Measurements from ENCODE around the gene DIO3. TPM values are rescaled to one million over a fixed set of nuclear protein-coding genes. Genes with fewer than 3 reads are reported as not detected.

The DIO3 gene
- not detected for polyA plus RNA-seq (2012; ENCODE audit: missing spikeins)

DNA sequence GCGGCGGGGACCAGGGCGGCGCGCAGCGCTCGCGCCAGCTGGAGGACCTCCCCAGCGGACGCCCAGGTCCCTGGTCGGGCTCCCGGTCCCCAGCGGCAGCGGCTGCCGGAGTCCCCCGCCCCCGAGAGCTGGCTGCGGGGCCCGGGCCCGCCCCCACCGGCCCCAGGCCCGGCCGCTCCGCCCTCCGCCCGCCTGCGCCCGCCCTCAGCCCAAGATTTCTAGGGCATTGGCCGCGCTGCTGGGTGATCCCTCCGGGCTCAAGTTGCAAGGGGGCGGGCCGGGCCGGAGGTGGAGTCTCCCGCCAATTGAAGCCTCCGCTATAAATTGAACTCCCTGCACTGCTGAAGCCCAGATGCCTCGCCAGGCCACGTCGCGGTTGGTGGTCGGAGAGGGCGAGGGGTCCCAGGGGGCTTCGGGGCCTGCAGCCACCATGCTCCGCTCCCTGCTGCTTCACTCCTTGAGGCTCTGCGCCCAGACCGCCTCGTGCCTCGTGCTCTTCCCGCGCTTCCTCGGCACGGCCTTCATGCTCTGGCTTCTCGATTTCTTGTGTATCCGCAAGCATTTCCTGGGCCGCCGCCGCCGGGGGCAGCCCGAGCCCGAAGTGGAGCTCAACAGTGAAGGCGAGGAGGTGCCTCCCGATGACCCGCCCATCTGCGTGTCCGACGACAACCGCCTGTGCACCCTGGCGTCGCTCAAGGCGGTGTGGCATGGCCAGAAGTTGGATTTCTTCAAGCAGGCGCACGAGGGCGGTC, at the start of gene DIO3:
Gene DIO3 (plus strand): TSS at position 351 of the 752 bp plus-strand sequence.
- DNase-seq (ENCODE audit: insufficient read length) (no peak), FAIRE-seq (no peak)
- TF ChIP-seq POLR2AphosphoS5 (IDR thresholded peaks at IDR 0.05; ENCODE audit: low read depth, low read length) = no peak
- TF ChIP-seq POLR2A (IDR thresholded peaks at IDR 0.05; ENCODE audit: low read depth, low read length) = no peak
- TF ChIP-seq TAF1 (IDR thresholded peaks at IDR 0.05; ENCODE audit: borderline replicate concordance, low read depth, low read length) = no peak

DNA sequence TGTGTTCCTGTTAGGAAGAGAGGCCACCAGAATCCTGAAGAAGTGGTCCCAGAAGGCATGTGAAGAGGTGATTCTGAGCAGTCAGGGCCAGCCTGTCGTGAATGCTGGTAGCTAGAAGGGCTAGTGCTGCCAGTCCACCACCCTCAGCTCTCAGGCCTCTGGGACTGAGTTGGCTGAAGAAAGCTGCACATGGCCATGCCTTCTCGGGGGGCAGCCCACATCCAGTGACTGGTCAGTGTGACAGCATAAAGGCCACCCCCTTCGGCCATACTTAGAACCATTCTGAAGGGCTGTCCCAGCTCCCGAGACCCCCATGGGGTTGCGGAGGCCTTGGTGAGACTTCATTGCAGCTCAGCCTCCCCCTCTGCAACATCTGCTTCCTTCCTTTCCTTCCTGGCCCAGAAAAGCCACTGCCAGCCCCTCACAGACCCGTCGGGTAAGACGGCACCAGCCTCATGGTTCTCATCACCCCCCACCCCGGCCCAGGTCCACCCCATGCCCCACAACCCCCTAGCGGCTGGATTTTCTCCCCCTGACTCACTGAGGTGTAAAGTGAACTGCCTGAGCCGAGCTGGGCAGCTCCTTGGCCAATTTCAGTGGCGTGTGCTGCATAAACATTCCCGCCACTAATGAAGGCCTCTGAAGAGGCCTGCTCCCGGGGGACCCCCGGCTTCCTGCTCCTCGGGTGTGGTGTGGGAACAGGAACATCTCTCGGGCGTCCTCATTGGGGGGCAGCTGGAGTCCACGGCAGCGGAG, 49.5 kb upstream of the DIO3 start:
- FAIRE-seq (no peak), DNase-seq (ENCODE audit: insufficient read length) (no peak)
- TF ChIP-seq POLR2A (IDR thresholded peaks at IDR 0.05; ENCODE audit: low read depth, low read length) (no peak), POLR2AphosphoS5 (IDR thresholded peaks at IDR 0.05; ENCODE audit: low read depth, low read length) (no peak), TAF1 (IDR thresholded peaks at IDR 0.05; ENCODE audit: borderline replicate concordance, low read depth, low read length) (no peak)

DNA sequence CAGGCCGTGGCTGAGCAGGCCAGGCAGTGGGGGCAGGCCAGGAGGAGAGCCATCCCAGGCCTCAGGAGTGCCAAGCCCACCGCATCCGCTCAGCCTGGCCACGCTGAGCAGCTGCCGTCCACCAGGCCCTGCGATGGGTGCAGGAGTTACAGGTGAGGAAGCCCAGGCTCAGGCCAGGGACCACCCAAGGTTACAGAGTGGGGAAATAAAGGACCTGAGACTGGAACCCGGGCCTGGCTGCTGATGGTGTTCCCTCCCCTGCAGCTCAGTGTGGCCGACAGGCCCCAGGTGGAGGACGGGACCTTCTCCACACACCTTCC, 49.0 kb upstream of the DIO3 start:
- DNase-seq (ENCODE audit: insufficient read length) (no peak), FAIRE-seq (no peak)
- TF ChIP-seq POLR2A (IDR thresholded peaks at IDR 0.05; ENCODE audit: low read depth, low read length) (no peak), TAF1 (IDR thresholded peaks at IDR 0.05; ENCODE audit: borderline replicate concordance, low read depth, low read length) (no peak)

DNA sequence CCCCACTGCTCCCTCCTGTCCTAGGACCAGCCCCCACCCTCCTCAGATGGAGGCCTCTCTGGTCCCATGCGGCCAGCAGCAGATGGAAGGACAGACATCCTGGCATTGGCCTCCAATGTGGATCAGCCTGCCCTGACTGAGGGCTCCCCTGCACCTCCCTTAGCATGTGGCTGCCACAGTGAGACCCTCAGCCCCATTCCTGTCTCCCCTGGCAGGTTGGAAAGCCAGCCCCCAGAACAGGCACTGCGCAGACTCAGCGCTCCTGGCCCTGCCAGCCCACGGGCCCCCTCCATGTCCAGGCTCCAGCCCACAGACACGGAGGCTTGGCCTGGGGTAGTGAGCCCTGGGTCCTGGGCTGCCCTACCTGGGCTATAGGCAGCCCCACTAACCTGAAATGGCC, 47.2 kb upstream of the DIO3 start:
- FAIRE-seq (no peak), DNase-seq (ENCODE audit: insufficient read length) (no peak)
- TF ChIP-seq POLR2A (IDR thresholded peaks at IDR 0.05; ENCODE audit: low read depth, low read length) = no peak
- no peak for TF ChIP-seq POLR2AphosphoS5 (IDR thresholded peaks at IDR 0.05; ENCODE audit: low read depth, low read length)
- no peak for TF ChIP-seq TAF1 (IDR thresholded peaks at IDR 0.05; ENCODE audit: borderline replicate concordance, low read depth, low read length)

DNA sequence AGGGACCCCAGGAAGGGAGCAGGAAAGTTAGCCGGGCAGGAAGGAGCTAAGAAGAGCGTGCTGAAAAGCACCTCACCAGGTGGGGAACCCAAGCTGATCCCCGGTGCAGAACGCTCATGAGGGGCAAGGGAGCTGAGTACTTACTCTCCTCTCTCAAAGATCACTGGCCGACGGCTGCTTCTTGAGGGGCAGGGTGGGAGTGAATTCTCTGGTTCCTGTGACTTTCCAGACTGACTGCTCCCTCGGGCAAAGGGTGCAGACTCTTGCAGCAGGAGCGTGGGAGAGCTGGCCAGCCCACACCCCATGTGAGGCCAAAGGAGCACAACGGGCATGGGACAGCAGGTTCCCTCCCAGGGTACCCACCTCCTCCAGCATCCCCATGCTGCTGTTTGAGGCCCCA, 44.9 kb upstream of the DIO3 start:
- no peak for FAIRE-seq

DNA sequence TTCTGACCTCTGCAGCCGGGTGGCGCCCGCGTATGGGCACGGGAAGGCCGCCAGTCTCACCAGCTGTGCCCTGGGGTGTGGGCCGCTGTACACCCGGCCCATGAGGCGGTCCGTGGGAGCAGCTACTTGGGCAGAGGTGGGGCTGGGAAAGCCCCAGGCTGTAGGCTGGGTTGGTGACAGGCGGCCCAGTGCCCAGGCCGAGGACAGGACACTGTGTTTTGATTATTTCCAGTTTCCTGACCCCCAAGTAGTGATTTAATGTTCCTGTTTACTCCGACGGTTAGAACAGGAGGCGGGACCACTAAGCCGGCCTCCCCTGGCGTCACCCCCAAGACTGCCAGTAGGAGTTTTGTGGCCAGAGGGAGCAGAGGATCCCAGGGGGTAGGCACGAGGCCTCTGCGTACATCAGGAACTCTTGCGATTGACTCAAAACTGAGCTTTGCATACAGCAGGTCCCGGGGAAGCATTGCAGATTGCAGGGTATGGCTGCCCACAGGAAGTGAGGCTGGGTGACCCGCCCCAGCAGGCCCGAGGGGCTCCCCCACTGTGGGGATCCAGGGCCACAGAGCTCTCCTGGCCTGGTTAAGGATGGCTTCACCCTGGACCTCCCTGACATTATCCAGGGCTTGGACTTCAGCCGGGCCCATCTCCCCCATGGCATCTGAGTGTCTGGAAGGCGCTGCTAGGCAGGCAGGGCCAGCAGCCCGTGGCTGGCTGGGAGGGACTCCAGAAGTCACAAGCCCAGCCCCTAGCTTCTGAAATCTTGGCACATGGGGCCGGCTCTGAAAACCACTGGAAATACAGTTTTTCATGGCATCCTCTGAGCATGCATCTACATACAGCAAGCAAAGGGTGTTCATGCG, 42.5 kb upstream of the DIO3 start:
- FAIRE-seq (no peak), DNase-seq (ENCODE audit: insufficient read length) (no peak)
- TF ChIP-seq POLR2AphosphoS5 (IDR thresholded peaks at IDR 0.05; ENCODE audit: low read depth, low read length) (no peak), POLR2A (IDR thresholded peaks at IDR 0.05; ENCODE audit: low read depth, low read length) (no peak), TAF1 (IDR thresholded peaks at IDR 0.05; ENCODE audit: borderline replicate concordance, low read depth, low read length) (no peak)

More for the DNA sequence above, 44.9 kb upstream of the DIO3 start:
- DNase-seq (ENCODE audit: insufficient read length) = no peak
- no peak for TF ChIP-seq POLR2A (IDR thresholded peaks at IDR 0.05; ENCODE audit: low read depth, low read length)
- TF ChIP-seq TAF1 (IDR thresholded peaks at IDR 0.05; ENCODE audit: borderline replicate concordance, low read depth, low read length) = no peak

DNA sequence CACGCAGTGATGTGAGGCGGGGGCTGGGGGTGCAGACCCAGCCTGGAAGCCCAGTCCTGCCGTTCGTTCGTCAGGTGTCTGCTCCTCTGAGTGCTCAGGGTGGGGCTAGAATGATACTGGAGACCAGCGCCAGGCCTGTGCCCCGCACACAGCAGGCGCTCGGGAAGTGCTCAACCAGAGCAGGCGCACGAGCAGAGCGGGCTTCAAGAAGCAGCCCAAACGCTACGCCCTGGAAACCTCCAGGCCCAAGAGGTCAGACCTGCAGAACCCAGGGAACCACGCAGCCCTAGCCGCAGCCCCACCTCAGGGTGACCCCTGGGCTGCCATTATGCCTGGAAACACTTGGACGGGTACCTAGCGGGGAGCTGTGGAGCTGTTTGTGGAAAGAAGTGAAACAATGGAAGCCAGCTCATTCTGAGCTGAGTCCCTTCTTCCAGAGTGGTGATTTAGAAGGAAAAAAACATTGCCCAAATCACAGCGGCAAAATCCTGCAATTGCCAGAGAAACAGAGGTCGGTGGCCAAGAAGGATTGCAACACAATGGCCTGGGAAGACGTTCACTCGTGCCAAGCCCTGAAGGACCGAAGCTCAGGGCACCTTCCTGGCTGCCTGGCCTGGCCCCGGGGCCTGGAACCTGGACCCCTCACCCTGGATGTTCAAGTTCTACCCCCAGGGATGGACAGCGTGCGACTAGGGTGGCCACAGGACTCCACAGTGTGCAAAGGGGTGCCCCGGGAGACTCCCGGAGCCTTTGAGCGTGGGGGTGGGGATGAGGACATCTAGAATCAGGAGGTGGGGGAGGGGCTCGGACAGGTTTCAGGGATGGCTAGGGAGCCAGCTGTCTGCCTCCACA, 40.4 kb upstream of the DIO3 start:
- DNase-seq (ENCODE audit: insufficient read length) (no peak), FAIRE-seq (no peak)
- TF ChIP-seq TAF1 (IDR thresholded peaks at IDR 0.05; ENCODE audit: borderline replicate concordance, low read depth, low read length) (no peak), POLR2AphosphoS5 (IDR thresholded peaks at IDR 0.05; ENCODE audit: low read depth, low read length) (no peak), POLR2A (IDR thresholded peaks at IDR 0.05; ENCODE audit: low read depth, low read length) (no peak)

DNA sequence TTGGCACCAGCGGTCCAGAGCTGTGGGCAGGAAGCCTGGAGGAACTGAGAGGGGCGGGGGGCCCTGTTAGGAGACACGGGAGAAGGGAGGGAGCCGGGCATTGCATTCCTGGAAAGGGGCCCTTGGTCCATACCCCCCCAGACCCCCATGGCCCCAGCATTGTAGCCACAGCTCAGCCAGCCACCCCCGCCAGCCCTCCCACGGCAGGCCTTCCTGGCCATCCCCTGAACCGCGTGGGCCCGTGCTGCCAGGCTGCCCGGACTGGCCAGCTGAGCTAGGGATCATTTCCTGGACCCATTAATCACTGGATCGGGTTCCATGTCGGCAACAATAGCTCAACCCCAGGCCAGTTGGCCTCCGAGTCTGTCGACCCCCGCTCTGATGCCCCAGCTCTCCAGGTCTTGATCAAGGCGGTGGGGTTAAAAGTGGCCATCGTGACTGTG, 39.8 kb upstream of the DIO3 start:
- DNase-seq (ENCODE audit: insufficient read length) (no peak), FAIRE-seq (no peak)
- no peak for TF ChIP-seq TAF1 (IDR thresholded peaks at IDR 0.05; ENCODE audit: borderline replicate concordance, low read depth, low read length)
- TF ChIP-seq POLR2AphosphoS5 (IDR thresholded peaks at IDR 0.05; ENCODE audit: low read depth, low read length) = no peak
- TF ChIP-seq POLR2A (IDR thresholded peaks at IDR 0.05; ENCODE audit: low read depth, low read length) = no peak

DNA sequence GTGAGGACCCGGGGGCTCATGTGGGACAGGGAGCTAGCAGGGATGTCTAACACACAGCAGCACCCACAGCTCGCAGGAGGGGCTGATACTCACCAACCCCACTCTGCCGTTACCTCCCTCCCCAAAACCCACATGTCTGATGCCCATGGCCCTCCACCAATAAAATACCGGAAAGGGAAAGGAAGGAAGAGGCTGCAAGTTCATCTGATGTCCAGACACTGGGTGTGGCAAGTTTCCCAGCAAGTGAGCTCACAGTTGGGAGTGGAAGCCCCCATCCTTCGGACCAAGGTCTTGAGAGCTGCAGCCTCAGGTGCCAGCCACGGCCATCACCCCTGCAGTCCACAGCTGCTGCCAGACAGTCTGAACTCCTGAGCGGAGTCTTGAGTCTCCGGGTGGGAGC, 39.3 kb upstream of the DIO3 start:
- TF ChIP-seq POLR2AphosphoS5 (IDR thresholded peaks at IDR 0.05; ENCODE audit: low read depth, low read length) = no peak
- no peak for TF ChIP-seq POLR2A (IDR thresholded peaks at IDR 0.05; ENCODE audit: low read depth, low read length)
- TF ChIP-seq TAF1 (IDR thresholded peaks at IDR 0.05; ENCODE audit: borderline replicate concordance, low read depth, low read length) = no peak
- DNase-seq (ENCODE audit: insufficient read length) (no peak), FAIRE-seq (no peak)

DNA sequence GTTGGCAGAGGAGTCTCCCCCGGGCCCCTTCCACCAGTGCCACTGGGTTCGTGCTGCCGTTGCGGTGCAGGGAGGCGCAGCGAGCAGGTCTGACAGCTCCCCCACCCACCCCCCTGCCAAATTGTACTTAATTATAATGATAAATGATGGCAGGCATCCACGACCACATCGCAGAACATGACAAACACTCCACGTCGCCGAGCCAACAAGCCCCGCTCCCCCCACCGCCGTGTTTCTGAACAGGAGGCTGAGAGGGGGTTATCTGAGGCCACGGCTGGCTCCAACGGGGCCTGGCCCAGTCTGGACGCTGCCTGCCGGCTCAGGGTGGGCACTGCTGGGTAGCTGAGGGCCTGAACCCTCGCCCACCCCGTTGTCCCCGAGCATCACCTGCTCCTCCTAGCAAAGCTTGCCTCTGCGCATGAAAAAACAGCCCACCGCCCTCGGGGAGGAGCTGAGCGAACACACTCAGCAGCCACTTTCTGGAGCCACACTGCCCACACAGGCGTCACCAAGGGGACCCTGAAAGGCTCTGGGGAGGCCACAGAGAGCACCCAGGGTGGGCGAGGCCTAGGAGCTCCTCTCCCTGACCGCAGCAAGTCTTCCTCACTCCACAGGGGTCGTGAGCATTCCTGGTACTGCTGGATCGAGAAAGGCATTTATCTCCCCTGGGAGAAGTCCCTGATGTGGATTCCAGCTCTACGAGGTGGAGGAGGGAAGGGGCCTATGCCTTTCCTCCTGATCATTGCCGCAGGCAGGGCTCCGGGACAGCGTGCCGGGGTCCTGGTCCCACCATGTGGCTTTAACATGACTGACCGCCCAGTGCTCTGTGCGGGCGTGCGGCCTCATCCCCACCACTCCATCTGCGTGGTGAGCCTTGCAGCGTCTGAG, 35.4 kb upstream of the DIO3 start:
- no peak for FAIRE-seq
- TF ChIP-seq POLR2AphosphoS5 (IDR thresholded peaks at IDR 0.05; ENCODE audit: low read depth, low read length) (no peak), TAF1 (IDR thresholded peaks at IDR 0.05; ENCODE audit: borderline replicate concordance, low read depth, low read length) (no peak), POLR2A (IDR thresholded peaks at IDR 0.05; ENCODE audit: low read depth, low read length) (no peak)
- no peak for DNase-seq (ENCODE audit: insufficient read length)
